IMR-90 (cell line): Measurements from ENCODE around the gene NAV2.

Source experiments
- POLR2A ChIP-seq: IDR thresholded peaks from 2 replicates; pipeline ENCODE4 v1.6.1; 2012; ENCODE audit warnings: mild to moderate bottlenecking, low read depth, low read length
- RCOR1 ChIP-seq: IDR thresholded peaks from 2 replicates; pipeline ENCODE4 v1.6.1; 2012; ENCODE audit warnings: mild to moderate bottlenecking, low read length, improper control_type of control experiment; ENCODE audit not compliant: insufficient replicate concordance
- SMC3 ChIP-seq: fragments of 150-350 bp; IDR thresholded peaks from 2 replicates; pipeline ENCODE4 v1.6.1; 2016; ENCODE audit warnings: low read depth, mild to moderate bottlenecking, antibody characterized with exemption, low read length, moderate library complexity
- TF ChIP-seq, protein P1 (sequence below): conservative IDR thresholded peaks from 2 replicates; pipeline ENCODE4 v1.5.1; 2012; ENCODE audit warnings: mild to moderate bottlenecking, low read depth, low read length, improper control_type of control experiment

DNA sequence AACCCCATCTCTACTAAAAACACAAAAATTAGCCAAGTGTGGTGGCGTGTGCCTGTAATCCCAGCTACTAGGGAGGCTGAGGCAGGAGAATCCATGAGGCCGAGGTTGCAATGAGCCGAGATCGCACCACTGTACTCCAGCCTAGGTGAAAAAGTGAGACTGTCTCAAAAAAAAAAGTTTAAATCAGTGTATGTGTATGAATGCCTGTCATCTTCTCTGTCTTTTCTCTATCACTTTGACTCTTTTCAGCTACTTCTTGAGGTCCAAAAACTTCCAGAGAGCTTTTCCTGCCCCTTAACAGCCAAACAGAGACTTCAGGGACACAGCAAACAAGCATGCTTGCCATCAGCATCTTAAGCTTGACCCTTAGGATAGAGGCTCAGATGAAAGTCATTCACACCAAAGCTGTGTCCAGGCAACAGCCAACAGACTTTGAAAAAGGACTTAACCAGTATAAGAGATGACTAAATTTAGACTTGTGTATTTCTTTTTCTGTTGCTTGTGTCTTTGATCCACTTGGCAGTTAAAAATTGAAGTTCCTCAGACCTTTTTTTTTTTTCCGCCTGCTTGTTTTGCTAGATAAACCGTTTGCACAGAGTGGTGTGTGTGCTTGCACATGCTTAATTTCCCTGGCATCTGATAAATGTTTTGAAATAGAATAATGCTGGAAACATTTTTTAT, 295.7 kb downstream of the NAV2 start:
- TF ChIP-seq, protein P1, sequence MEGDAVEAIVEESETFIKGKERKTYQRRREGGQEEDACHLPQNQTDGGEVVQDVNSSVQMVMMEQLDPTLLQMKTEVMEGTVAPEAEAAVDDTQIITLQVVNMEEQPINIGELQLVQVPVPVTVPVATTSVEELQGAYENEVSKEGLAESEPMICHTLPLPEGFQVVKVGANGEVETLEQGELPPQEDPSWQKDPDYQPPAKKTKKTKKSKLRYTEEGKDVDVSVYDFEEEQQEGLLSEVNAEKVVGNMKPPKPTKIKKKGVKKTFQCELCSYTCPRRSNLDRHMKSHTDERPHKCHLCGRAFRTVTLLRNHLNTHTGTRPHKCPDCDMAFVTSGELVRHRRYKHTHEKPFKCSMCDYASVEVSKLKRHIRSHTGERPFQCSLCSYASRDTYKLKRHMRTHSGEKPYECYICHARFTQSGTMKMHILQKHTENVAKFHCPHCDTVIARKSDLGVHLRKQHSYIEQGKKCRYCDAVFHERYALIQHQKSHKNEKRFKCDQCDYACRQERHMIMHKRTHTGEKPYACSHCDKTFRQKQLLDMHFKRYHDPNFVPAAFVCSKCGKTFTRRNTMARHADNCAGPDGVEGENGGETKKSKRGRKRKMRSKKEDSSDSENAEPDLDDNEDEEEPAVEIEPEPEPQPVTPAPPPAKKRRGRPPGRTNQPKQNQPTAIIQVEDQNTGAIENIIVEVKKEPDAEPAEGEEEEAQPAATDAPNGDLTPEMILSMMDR = no peak
- TF ChIP-seq POLR2A (no peak), SMC3 (no peak), RCOR1 (no peak)
